Uterus (tissue), 2 donors: ENCODE results near the gene RNGTT.

Source experiments
- CTCF ChIP-seq, 4 experiments: fragments of 200-600 bp in 2 of 4; fragments of 450-650 bp in 2 of 4; sonication (generic) in 2 of 4; IDR thresholded peaks; one replicate each; pipeline ENCODE4 v1.5.1; 2016 to 2019; ENCODE audit warnings: antibody characterized with exemption in 4 of 4, mild to moderate bottlenecking in 2 of 4, moderate library complexity in 1 of 4
- POLR2A ChIP-seq, 2 donors: fragments of 450-650 bp; IDR thresholded peaks; one replicate each; pipeline ENCODE4 v1.6.1; 2016; ENCODE audit warnings: antibody characterized with exemption in 2 of 2, mild to moderate bottlenecking in 1 of 2, moderate library complexity in 1 of 2

- no peak for TF ChIP-seq CTCF (IDR thresholded peaks at IDR 0.05)
- no peak for TF ChIP-seq POLR2A (IDR thresholded peaks at IDR 0.05)
These were observed 386.0 kb downstream of the RNGTT start for GRCh38 chr6:88577461-88577860.
